Ovary (tissue), 3 donors: ENCODE data around the gene LIMK2.

ENCODE experiments used
- POLR2A ChIP-seq: fragments of 450-650 bp; IDR thresholded peaks from one replicate; pipeline ENCODE4 v1.6.1; 2017; ENCODE audit warnings: antibody characterized with exemption, mild to moderate bottlenecking, moderate library complexity
- TF ChIP-seq, protein P1 (sequence below), 3 donors: fragments of 450-650 bp in 2 of 3; fragments of 200-600 bp in 1 of 3; IDR thresholded peaks; one replicate each; pipeline versions ENCODE4 v1.5.1 to v1.8.0; 2016 to 2022; ENCODE audit warnings: antibody characterized with exemption in 3 of 3, mild to moderate bottlenecking in 1 of 3
- donor health status: DM: no; HTN: no; CAD: no.

DNA sequence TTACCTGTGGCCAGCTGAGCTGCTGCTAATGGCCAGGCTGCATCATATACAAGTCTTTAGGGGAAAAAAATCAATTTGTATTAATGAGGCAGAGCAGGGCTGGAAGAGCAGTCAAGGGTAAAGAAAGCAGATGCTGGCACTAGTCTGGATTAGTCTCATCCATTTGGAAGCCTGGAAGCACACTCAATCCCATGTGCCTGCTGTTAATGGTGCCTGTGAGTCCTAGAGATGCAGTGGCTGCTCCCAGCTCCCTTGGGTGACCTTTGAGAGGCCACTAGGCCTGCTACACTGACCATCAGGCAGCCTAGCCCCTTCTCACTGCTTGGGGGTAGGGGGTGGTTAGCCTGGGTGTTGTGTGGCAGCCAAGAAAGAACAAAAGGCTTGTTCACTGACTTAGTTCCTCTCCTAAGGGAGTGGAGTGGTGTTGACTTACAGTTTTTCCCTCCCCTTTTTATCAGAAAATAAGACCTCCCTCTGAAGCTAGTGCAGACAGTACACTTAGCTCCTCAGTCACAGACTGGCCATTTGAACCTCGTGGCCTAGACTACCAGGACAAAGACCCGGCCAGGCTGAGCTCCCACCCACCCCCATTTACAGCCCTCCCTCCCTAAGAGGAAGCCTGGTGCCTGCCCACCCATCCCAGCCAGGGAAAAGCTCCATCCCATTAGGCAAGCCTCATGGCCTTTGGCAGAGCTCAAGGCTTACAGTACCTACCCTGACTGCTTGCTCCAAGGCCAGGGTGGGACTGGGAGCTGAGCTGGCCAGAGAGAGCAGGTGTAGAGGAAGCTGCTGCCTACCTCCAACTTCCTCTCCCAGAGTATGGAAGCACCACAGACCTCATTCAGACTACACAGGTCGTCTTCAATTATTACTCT is 72.4 kb downstream of the LIMK2 start:
- TF ChIP-seq, protein P1, sequence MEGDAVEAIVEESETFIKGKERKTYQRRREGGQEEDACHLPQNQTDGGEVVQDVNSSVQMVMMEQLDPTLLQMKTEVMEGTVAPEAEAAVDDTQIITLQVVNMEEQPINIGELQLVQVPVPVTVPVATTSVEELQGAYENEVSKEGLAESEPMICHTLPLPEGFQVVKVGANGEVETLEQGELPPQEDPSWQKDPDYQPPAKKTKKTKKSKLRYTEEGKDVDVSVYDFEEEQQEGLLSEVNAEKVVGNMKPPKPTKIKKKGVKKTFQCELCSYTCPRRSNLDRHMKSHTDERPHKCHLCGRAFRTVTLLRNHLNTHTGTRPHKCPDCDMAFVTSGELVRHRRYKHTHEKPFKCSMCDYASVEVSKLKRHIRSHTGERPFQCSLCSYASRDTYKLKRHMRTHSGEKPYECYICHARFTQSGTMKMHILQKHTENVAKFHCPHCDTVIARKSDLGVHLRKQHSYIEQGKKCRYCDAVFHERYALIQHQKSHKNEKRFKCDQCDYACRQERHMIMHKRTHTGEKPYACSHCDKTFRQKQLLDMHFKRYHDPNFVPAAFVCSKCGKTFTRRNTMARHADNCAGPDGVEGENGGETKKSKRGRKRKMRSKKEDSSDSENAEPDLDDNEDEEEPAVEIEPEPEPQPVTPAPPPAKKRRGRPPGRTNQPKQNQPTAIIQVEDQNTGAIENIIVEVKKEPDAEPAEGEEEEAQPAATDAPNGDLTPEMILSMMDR (IDR thresholded peaks at IDR 0.05): no peak
- TF ChIP-seq POLR2A: no peak
